ENCODE results near the gene TAOK2.

TAOK2 gene

GRCh38 chr16:29973384-29974246, at the start of gene TAOK2:
TSS of gene TAOK2 (plus strand) at chr16:29973868. CDS start at chr16:29977773, 3,905 bp downstream.
- peak; percentile 99 for DNase-seq (ENCODE audit: low read depth)
- TF ChIP-seq MAX (IDR thresholded peaks at IDR 0.05; ENCODE audit: low read depth, low read length) (peak; percentile 73), CTCF (IDR thresholded peaks at IDR 0.05; ENCODE audit: low read depth, low read length) (no peak), MYC (IDR thresholded peaks at IDR 0.05; ENCODE audit: low read depth, low read length) (peak; percentile 91), POLR2A (IDR thresholded peaks at IDR 0.05; ENCODE audit: extremely low read depth, insufficient read length) (peak; percentile 78)
- peak within 1 kb of the TSS; percentile 87 for H3K4me3 ChIP-seq (ENCODE audit: low read depth, low read length)

GRCh38 chr16:29925105-29925756, 48.4 kb upstream of the TAOK2 start:
- H3K4me3 ChIP-seq (ENCODE audit: low read depth, low read length): peak overlapping the region; percentile 90
- peak; percentile 56 for DNase-seq (ENCODE audit: low read depth)
- TF ChIP-seq MYC (IDR thresholded peaks at IDR 0.05; ENCODE audit: low read depth, low read length) (no peak), MAX (IDR thresholded peaks at IDR 0.05; ENCODE audit: low read depth, low read length) (no peak), CTCF (IDR thresholded peaks at IDR 0.05; ENCODE audit: low read depth, low read length) (no peak), POLR2A (IDR thresholded peaks at IDR 0.05; ENCODE audit: extremely low read depth, insufficient read length) (no peak)

GRCh38 chr16:29925781-29926710, 47.6 kb upstream of the TAOK2 start, which contains the start of gene KCTD13:
TSS of gene KCTD13 (minus strand) at chr16:29926226. CDS start at chr16:29926033, 193 bp downstream.
- peak; percentile 87 for DNase-seq (ENCODE audit: low read depth)
- TF ChIP-seq POLR2A (IDR thresholded peaks at IDR 0.05; ENCODE audit: extremely low read depth, insufficient read length): peak; percentile 97
- TF ChIP-seq MYC (IDR thresholded peaks at IDR 0.05; ENCODE audit: low read depth, low read length): no peak
- TF ChIP-seq CTCF (IDR thresholded peaks at IDR 0.05; ENCODE audit: low read depth, low read length): no peak
- TF ChIP-seq MAX (IDR thresholded peaks at IDR 0.05; ENCODE audit: low read depth, low read length): peak; percentile 30; the same call in 1 of the 2 replicates
- peak within 1 kb of the TSS; percentile 90 for H3K4me3 ChIP-seq (ENCODE audit: low read depth, low read length)

- no peak for TF ChIP-seq POLR2A (IDR thresholded peaks at IDR 0.05; ENCODE audit: extremely low read depth, insufficient read length)
- TF ChIP-seq MAX (IDR thresholded peaks at IDR 0.05; ENCODE audit: low read depth, low read length): no peak
- TF ChIP-seq CTCF (IDR thresholded peaks at IDR 0.05; ENCODE audit: low read depth, low read length): no peak
- no peak for TF ChIP-seq MYC (IDR thresholded peaks at IDR 0.05; ENCODE audit: low read depth, low read length)
- H3K4me3 ChIP-seq (ENCODE audit: low read depth, low read length): peak overlapping the region; percentile 67
- no peak for DNase-seq (ENCODE audit: low read depth)
Measured at GRCh38 chr16:29926711-29927052, 47.0 kb upstream of the TAOK2 start.

Measured in NB4 (cell line).